Stimulated activated naive CD4-positive, alpha-beta T cell treated with Interleukin-2 at 50 U/mL for 16 hours (primary cell): Measurements from ENCODE around the gene HHATL.

Experiments used
- DNase-seq: peaks from one replicate; lab custom pipeline; 2025; lab: John Stamatoyannopoulos, UW

Gene HHATL

DNA sequence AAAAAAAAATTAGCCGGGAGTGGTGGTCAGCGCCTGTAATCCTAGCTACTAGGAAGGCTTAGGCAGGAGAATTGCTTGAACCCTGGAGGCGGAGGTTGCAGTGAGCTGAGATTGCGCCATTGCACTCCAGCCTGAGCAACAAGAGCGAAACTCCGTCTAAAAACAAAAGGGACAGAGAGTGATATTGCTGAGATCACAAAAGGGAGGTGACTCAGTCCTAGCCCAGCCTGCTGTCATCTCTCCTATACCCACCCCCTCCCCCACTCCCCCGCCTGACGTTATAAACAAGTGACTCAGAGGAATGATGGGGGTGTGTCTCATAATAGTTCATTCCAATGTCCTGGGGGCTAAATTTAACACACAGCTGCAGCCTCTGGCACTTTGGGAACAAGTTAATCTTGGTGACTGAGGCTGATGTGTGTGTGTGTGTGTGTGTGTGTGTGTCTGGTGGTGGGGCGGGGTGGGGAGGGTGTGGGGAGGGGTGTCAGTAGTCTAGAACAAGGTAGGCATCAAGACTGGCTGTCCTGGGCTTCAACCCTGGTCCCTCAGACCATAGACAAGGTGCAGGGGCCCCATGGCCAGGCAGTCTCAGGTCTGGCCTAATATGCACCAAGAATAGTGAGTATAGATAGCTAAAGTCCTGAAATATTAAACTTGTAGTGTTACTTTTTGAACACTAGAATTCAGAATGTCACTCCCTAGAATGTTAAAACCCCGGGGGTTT lies 18.6 kb downstream of the HHATL start:
- peak; percentile 62 for DNase-seq

DNA sequence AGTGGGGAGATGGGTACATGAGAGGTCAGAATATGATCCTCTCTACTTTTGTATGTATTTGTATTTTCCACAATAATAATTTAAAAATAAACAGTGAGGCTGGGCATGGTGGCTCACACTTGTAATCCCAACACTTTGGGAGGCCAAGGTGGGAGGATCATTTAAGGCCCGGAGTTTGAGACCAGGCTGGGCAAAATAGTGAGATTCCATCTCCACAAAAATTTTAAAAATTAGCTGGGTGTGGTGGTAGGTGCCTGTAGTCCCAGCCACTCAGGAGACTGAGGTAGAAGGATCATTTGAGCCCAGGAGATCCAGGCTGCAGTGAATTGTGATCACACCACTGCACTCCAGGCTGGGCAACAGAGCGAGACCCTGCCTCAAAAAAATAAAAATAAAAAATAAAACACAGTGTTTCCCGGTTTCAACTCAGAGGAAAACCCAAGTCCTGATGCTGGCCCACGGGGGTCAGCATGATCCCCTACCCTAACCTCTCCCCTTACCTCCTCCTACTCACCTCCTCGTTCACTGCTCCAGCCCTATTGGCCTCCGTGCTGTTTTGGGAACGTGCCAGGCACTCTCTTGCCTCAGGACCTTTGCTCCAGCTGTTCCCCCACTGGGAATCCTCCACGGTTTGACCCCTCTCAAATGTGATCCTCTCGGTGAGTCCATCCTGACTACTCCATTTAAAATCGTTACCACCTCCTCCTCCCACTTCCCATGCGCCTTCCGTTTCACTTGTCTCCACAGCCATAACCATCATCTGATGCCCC lies 20.1 kb downstream of the HHATL start:
- DNase-seq = no peak

DNA sequence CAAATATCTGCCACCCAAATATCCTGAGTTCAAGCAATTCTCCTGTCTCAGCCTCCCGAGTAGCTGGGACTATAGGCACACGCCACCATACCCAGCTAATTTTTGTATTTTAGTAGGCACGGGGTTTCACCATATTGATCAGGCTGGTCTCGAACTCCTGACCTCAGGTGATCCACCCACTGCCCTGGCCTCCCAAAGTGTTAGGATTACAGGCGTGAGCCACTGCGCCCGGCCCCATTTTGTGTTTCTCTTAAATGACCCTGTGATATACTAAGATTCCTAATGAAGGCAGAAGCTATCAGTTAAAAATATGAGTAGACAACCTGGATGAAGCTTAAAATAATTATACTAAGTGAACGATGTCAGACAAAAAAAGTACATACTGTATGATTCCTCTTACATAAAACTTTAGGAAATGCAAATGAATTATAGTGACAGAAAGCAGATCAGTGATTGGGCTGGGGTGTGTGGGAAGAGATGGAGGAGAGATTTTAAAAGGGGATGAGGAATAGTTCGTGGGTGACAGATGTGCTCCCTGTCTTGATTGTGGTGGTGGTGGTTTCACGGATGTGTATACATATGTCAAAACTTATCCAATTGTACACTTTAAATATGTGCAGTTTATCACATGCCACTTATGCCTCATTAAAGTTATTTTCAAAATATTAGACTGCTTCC lies 21.1 kb downstream of the HHATL start:
- DNase-seq = no peak

DNA sequence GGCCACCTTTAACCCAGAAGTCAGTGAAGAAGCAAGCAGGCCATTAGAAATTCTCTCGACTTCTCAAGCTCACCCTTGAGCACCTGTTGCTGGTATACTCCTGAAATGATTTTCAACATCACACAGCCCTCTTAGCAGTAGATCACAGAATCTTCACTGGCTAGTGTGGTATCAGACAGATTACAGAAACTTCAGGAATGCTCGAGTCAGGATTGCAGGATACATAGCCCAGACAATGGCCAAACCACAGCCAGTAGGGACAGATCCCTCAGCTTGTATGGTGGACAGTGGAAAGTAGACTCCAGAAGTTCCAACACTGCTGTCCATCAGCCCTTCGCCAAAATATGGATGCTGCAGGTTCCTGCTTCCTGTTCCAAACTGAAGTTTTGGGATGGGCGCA lies 21.8 kb downstream of the HHATL start:
- DNase-seq = no peak

DNA sequence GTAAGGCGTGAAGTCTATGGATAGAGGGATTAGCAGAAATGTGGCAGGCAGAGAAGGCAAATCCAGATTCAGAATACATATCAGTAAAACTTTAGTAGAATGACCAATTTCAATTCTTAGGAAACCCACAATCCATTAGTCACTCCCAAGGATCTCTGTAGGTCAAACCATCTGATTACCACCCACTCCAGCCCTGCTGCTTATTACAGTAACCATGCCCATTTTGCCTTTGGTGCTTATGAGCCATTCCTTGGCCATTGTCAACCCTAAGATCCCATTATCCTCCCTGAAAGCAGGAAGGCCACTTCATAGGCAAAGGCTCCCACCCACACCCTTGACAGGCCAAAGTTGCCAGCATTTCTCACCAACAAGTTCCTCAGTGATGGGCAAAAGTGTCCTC lies 22.3 kb downstream of the HHATL start:
- DNase-seq = no peak

DNA sequence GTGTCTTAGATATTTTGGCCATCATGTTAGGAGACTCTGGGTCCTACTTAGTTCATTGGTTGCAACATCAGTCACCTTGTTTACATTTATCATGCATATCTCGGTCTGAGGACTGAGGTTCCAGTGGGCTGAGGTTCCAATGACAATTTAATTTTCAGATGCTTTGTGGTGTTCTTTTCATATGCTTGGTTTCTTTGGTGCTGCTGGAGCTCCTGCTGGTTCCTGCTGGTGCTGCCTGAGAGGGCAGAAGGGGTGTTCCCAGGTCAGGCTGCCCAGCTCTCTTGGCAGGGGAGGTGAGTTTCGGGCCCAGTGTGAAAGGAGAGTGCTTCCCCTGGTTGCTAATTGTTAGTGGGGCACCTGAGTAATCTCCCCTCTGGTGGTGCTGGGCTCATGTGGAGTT lies 24.2 kb downstream of the HHATL start:
- DNase-seq = no peak

DNA sequence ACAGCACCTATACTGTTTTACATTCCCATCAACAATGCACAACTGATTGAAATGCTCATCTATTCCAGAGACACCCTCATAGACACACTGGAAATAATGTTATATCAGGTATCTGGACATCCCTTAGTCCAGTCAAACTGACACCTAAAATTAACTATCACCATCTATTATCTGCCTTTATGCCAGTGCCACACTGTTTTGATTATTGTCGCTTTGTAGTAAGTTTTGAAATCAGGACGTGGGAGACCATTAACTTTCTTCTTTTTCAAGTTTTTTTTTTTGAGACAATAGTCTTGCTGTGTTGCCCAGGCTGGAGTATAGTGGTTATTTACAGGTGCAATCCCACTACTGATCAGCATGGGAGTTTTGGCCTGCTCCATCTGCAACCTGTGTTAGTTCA lies 26.7 kb downstream of the HHATL start:
- DNase-seq = no peak

DNA sequence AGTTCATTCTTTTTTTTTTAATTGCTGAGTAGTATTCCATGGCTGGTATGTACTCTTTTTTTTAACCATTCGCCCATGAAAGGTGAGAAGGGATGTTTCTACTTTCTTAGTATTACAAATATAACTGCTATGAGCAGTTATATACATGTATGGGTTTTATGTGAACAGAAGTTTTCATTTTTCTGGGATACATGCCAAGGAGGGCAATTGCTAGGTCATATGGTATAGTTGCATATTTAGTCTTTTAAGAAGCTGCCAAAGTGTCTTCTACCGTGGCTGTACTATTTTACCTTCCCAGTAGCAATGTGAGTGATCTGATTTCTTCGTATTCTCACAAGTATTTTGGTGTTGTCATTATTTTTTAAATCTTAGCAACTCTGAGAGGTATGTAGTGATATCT lies 28.5 kb downstream of the HHATL start:
- DNase-seq = no peak

DNA sequence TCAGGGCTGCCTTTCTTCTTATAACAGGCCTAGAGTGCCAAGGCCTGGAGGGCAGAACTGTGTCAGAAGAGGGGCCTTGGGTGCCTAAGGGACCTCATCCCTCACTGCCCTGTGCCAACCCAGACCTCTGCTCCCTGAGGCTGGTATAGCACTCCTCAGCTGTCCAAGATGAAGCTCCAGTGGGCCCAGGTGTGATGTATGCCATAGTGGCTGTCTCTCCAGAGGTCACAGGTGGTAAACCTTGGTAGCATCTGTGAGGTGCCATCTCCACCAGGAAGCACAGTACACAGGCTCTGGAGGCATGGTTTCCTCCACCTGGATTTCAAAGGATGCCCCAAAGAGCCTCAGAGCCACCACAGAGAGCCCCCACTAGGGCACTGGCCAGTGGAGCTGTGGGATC lies 29.5 kb downstream of the HHATL start:
- DNase-seq = no peak

DNA sequence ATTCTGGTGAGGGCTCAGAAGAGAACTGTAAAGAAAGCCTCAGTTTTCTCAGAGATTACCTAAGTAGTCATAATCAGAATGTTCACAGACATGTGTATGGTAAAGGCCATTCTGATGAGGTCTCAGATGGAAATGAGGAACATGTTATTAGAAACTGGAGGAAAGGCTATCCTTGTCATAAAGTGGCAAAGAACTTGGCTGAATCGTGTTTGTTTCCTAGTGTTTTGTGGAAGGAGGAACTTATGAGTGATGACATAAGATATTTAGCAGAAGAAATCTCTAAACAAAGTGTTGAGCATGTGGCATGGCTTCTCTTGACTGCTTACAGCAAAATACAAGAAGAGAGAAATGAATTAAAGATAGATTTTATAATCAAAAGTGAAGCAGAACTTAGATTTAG lies 30.1 kb downstream of the HHATL start:
- no peak for DNase-seq

DNA sequence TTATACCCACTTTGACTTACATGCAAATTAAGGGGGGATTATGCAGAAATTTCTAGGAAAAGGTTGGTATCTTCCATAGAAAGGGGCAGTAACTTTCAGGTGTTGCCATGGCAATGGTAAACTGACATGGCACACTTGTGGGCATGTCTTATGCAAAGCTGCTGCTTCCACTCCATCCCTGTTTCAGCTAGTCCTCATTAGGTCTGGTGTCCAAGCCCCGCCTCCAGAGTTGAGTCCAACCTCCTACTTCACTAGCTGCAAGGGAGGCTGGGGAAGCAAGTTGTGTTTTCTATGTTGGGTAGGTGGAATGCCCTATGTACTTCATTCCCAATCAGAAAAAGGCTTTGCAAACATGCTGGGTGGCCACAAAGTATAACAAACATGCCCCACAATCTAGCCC lies 31.9 kb downstream of the HHATL start:
- no peak for DNase-seq

DNA sequence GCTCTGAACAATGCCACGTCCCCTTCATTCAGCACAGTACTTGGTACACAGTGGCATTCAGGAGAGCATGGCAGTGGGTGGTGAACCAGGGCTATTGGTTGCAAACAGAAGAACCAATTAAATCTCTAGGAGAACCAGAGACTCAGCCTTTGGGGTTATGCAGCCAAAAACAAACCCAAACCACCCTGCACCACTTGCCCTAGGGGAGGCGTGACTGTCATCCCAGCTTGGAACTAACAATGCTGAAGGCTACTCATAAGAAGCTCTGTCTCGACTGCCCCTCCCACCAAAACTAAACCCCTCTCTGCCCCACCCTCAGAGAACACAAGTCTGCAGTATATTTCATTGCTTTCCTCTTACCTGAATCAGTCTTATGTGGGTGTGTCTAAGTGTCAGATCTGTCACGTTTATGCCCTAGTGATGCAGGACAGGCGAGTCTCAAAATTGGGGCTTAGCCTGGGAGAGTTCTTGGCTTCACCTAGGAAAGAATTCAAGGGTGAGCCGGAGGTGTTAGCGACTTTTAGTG lies 32.5 kb downstream of the HHATL start:
- no peak for DNase-seq

DNA sequence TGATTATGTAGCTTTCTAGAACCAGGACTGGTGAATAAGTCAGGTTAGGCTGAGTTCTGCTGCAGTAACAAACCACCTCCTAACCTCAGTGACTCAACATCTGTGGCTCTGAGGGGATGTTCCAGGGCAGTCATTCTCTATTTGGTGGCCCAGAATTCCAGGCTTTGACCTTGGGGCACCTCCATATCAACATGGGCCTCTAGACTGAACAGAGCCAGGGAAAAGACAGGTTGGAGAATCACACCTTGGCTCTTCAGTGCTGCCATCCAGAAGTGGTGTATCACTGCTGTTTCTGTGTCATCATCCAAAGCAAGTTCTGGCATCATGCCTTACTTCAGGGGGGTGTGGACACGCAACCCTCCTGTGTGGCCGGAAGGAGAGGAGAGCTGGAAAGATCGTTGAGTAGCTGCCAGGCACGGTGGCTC lies 33.8 kb downstream of the HHATL start:
- DNase-seq = no peak

DNA sequence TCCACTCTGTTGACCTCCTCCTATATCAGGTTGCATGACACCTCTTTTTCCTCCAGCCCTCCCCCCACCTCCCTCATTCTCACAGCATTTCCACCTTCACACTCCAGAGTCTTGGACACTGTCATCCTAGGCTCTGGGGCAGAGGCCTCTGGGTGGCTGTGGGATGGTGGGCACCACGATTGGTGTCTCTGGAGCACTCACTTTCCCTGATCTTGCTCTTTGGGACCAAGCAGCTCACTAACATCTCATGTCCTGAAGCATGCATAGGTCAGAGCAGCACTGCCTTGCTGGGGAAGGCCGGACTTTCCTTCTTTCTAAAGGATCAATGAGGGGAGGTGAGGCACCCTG lies 34.2 kb downstream of the HHATL start:
- no peak for DNase-seq

DNA sequence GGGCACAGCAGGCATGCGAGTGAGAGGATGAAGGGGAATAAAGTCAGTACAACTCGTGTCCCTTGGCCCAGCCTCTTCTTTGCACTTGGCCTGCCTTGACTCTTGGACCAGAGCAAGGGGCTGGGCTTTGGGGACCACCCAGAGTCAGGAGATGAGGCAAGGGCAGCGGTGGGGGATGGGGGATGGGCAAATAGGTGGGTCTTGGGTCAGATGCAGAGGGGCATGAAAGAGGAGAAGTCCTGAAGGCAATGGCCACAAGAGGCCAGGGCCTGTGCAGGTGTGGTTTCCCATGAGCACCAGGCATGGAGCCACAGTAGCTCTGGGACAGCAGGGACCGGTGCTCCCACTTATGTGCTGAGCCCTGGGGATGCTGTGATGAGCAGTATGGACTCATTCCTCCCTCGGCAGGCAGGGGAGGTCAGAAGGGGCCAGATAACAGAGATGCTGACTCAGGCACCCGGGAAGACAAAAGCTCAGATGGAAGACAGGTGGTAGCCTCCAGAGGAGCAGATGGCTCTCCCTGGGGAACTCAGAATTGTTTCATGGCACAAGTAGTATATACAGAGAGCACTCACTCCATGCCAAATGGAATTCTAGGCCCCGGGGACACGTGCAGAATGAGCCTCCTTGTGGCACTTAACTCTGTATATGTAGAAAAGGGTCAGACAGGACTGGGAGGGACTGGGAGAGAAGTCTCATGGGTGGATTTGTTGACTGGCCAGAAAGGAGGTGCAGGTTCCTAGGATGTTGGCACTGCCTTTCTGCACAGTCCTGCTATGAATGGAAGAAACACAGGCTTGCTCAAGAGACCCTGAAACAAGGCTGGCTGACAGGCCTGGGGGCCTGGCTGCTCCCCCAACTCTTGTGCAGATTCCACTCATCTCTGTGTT lies 34.8 kb downstream of the HHATL start:
- no peak for DNase-seq

DNA sequence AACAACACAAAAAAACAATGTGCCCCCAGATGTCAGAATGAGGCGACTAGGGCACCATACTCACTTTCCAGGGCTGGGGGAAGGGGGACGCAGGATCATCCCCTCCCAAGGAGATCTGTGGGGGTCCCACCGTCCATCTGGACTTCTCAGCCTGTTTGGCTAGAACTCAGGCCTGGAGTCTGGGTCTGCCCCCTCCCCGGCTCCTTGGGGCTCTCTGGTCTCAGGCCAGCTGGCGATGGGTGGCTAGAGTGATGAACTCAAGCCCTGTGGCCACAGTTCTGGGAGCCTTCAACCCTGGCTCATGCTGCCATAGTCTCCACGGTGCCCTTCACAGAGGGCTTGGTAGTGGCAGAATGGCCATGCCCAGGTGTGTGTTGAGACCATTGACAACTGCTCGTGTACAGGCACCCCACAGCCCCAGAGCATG lies 35.5 kb downstream of the HHATL start:
- no peak for DNase-seq

DNA sequence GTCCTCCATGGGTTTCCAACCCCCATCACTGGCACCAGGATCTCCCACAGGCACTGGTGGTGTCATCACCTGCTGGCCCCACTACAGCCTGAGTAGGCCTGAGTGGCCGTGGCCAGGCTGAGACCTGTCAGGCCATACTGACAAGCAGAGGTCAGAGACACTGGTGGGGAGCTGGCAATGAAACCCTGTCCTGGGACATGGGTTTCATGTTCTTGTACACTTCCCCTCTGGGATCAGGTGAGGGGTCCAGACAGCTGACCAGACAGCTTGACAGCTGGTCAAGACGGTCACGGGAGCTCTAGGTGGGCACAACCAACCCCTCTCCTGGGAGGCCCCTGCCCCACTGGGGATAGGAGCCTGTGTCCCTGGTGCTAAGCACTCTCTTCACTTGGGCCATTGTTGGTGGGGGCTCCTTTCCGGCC lies 36.0 kb downstream of the HHATL start:
- DNase-seq = no peak

DNA sequence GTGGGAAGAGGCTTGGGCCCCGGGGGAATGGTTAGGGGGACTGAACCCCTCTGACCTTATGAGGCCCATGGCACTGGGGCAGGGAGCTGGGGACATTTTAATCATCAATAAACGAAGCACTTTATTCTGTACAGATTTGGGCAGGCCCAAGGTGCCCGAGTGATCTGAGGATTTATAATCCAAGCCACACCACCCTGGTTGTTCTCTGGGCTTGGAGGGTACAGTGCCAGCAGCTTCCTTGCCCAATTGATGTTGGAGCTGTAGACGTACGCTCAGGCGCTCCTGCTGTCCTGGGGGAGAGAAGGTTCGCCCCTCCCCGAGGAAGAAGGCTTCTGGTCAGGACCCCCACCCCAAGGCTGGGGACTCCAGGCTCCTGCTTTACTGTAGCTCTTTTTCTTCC lies 36.6 kb downstream of the HHATL start:
- DNase-seq = no peak

DNA sequence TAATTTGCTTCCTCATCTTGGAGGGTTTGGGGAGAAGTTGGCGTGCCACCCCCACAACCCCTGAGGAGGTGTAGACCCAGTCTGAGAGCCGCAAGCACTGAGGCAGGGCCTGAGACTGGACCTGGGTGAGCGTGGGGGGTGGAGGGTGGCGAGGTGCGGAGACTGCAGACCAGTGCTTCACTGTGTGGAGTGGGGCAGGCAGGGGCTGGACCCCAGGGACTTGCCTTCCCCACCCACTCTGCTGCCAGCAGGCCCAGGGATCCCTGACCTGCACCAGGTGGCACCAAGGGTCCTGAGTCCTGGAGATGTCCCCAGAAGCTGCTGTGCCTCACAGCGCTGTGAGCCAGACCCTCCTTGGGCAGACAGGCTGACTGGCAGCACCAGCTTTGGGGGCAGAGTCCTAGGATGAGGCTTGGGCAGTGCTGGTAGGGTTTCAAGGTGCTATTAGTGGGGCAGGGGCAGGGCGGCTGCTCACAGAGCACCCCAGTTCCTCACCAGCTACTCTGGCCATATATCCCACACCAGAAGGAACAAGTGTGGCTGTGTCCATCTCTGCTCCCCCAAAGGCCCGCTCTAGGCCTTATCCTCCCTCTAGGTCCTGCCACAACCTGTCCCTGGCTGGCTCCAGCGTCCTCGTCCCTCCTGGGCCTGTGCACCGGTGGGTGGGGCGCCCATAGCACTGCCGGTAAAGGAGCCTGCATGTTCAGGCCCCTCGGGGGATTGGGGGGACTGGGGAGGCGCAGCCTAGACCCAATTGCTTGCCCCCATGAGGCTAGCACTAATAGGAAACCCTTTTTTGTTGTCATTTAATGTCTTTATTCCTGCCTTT lies 37.3 kb downstream of the HHATL start:
- no peak for DNase-seq

DNA sequence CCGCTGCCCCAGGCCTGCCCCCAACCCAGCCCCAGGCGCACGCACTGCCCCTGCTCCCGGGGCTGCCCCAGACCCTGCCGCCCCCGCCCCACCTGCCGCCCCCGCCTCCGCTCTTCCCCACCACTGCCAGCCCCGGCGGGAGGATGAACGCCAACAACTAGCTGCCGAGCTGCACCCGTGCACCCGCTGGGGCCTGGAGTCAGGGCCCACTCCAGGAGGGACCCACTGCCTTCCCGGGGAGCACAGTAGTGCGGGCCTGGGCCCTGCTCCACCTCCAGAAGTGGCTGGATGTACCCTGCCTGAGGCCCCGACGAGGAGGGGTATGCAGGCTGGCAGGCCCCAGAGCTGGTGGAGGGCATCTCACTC lies 38.2 kb downstream of the HHATL start:
- DNase-seq = no peak
